AG10803 (cell line): ENCODE measurements around the gene GABRG3.

Experiments
- DNase-seq: peaks from one replicate; pipeline ENCODE4 v3.0.0; 2010; ENCODE audit warnings: low read depth
- H3K4me3 ChIP-seq: 2 replicates; pipeline ENCODE4 v1.5.1; 2011; ENCODE audit warnings: mild to moderate bottlenecking, low read length, control low read depth
- TF ChIP-seq, protein P1 (sequence below): conservative IDR thresholded peaks from 2 replicates; pipeline ENCODE4 v1.5.1; 2011; ENCODE audit warnings: mild to moderate bottlenecking, low read length, control low read depth, inconsistent platforms

Gene GABRG3

DNA sequence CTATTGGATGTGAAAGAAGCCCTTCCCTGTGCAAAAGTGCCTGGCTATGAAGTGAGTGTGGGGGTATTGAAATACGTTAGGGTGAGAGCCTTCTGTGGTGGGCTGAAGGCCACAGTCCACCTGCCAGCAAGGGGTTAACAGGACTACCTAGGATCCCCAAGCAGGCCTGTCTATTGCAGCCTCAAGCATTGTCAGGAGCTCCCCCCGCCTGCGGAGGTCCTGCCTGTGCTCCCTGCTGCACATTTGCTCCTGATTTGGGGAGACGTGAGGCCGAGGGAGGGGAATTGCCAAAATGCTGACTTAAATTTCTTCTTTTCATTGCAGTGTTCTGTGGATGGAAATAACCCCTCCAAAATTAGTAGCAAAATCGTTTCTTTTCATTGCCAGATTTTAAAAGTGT, 56.2 kb downstream of the GABRG3 start:
- TF ChIP-seq, protein P1, sequence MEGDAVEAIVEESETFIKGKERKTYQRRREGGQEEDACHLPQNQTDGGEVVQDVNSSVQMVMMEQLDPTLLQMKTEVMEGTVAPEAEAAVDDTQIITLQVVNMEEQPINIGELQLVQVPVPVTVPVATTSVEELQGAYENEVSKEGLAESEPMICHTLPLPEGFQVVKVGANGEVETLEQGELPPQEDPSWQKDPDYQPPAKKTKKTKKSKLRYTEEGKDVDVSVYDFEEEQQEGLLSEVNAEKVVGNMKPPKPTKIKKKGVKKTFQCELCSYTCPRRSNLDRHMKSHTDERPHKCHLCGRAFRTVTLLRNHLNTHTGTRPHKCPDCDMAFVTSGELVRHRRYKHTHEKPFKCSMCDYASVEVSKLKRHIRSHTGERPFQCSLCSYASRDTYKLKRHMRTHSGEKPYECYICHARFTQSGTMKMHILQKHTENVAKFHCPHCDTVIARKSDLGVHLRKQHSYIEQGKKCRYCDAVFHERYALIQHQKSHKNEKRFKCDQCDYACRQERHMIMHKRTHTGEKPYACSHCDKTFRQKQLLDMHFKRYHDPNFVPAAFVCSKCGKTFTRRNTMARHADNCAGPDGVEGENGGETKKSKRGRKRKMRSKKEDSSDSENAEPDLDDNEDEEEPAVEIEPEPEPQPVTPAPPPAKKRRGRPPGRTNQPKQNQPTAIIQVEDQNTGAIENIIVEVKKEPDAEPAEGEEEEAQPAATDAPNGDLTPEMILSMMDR, result no peak
- H3K4me3 ChIP-seq, result no peak overlapping the region
- no peak for DNase-seq

DNA sequence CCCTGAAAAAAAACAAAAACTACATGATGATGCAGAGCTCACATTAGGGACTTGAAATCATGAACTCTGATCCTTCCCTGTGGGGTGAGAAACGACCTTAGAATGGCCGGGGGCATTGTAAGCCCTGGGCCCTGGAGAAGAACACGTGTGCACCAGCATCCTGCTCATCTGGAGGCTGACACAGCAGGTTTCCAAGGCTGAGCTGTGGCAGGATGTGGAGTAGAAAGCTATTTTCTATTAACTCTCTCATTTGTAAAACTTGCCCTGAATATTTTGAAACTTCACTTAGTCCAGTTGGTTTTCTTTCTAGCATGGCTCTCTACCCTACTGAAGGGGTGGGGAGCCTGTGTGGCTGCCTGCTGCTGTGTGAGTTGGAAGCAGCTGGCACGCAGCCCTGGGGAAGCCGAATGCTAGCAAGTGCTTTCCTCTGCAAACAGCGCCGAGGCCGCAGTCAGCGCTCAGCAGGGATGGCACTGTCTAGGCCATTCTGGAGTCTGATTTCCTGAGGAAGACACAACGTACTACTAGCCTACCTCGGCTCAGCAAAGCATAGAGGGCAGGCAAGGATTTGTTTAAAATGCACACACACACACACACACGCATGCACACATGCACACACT, 58.0 kb downstream of the GABRG3 start:
- TF ChIP-seq, protein P1, result no peak
- DNase-seq, result peak; percentile 14
- no peak overlapping the region for H3K4me3 ChIP-seq

DNA sequence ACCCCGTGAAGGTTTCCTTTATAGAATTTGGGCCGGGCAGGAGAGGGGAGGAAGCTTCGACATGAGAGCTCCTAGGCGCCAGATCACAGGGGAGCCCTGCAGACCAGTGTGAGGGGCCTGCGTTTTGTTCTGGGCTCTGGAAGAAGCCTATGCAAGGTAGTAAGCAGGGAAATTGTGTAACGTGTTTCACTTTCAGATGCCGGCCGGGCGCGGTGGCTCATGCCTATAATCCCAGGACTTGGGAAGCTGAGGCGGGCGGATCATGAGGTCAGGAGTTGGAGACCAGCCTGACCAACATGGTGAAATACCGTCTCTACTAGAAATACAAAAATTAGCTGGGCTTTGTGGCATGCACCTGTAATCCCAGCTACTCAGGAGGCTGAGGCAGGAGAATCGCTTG, 65.2 kb downstream of the GABRG3 start:
- no peak overlapping the region for H3K4me3 ChIP-seq
- TF ChIP-seq, protein P1, result no peak
- no peak for DNase-seq

DNA sequence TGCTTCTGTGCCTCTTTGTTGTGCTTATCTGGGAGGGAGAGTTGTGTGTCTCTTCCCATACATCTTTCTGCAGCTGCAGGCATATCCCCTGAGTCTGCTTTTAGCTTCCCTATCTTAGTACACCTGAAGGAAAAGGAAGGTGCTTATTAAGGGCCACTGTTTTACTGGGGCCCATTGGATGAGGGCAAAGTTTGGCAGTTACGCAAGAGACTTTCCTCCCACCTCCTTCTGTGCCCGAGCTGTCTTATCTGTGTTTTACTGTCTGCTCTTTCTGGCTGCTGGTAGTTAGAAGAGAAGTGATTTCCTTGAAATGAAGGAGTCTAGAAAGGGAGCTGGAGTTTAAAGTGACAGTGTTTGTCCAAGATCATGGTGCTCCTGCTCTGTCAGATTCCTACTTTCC, 66.5 kb downstream of the GABRG3 start:
- no peak overlapping the region for H3K4me3 ChIP-seq
- no peak for DNase-seq
- TF ChIP-seq, protein P1, result no peak

DNA sequence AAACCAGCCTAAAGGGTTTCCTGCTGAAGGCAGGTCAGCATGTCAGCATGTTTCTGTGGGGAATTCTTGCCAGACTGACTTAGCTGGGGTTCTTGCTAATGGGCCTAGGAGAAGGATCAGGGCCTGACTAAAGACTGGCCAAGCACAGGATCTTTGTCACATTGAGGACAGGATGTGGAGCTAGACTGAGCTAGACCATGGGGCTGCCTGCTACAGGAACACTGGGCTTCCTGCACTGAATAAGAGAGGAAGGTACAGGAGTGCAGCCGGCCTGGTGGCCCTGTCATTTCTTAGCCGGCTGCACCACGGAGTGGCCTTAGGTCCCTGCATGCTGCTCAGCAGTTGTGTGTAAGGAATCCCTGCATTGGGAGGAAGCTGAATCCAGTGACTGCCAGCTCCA, 68.2 kb downstream of the GABRG3 start:
- no peak overlapping the region for H3K4me3 ChIP-seq
- TF ChIP-seq, protein P1, result no peak
- DNase-seq, result no peak

DNA sequence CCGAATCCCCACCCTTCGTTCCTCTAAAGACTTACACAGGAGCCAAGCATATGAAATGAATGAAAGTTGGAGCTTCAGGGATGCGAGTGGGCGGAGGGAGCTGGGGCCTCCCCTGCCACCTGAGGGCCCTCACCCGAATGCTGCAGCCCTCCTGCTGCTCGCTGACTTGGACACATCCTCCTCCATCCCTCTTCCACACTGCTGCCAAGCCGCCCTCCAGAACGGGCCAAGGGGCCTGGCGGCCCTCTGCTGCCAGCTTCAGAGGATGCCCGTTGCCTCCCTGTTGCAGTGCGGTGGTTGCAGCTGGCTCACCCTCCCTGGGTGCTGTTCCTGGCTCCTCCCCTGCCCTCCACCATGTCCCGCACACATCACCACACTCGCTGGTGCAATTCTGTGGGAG, 71.2 kb downstream of the GABRG3 start:
- no peak overlapping the region for H3K4me3 ChIP-seq
- TF ChIP-seq, protein P1, result no peak
- no peak for DNase-seq

DNA sequence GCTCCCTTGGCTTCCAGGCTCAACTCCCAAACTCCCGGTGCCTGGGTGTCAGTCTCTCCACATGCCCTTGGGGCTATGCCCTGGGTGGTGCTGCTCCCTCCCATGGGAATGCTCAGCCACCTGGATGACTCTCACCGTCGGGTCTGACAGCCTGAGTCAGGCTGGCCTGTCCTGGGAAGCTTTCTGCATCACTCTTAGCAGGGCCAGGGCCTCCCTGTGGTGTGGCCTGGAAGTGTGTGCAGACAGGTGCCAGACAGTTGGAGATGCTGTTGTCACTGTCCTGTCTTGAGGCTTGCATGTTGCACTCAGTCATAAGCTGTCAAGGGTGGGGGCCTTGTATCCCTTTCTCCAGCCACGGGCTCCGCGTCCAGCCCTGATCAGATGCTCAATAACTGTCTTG, 71.7 kb downstream of the GABRG3 start:
- TF ChIP-seq, protein P1, result no peak
- no peak for DNase-seq
- H3K4me3 ChIP-seq, result no peak overlapping the region
